ENCODE results near the gene CTNNA2.

CTNNA2 gene

GRCh38 chr2:80112790-80113189, 599.9 kb downstream of the CTNNA2 start:
- FAIRE-seq (no peak), DNase-seq (ENCODE audit: insufficient read length) (no peak)
- TF ChIP-seq TAF1 (IDR thresholded peaks at IDR 0.05; ENCODE audit: borderline replicate concordance, low read depth, low read length): no peak
- no peak for TF ChIP-seq POLR2A (IDR thresholded peaks at IDR 0.05; ENCODE audit: low read depth, low read length)
- no peak for TF ChIP-seq POLR2AphosphoS5 (IDR thresholded peaks at IDR 0.05; ENCODE audit: low read depth, low read length)

- TF ChIP-seq POLR2A (IDR thresholded peaks at IDR 0.05; ENCODE audit: low read depth, low read length) (no peak), POLR2AphosphoS5 (IDR thresholded peaks at IDR 0.05; ENCODE audit: low read depth, low read length) (no peak), TAF1 (IDR thresholded peaks at IDR 0.05; ENCODE audit: borderline replicate concordance, low read depth, low read length) (no peak)
- FAIRE-seq (no peak), DNase-seq (ENCODE audit: insufficient read length) (no peak)
These were observed 600.5 kb downstream of the CTNNA2 start for GRCh38 chr2:80113399-80113798.

- TF ChIP-seq POLR2A (IDR thresholded peaks at IDR 0.05; ENCODE audit: low read depth, low read length) (no peak), POLR2AphosphoS5 (IDR thresholded peaks at IDR 0.05; ENCODE audit: low read depth, low read length) (no peak), TAF1 (IDR thresholded peaks at IDR 0.05; ENCODE audit: borderline replicate concordance, low read depth, low read length) (no peak)
- FAIRE-seq (no peak), DNase-seq (ENCODE audit: insufficient read length) (no peak)
These were observed 602.0 kb downstream of the CTNNA2 start for GRCh38 chr2:80114812-80115211.

- no peak for TF ChIP-seq TAF1 (IDR thresholded peaks at IDR 0.05; ENCODE audit: borderline replicate concordance, low read depth, low read length)
- no peak for TF ChIP-seq POLR2A (IDR thresholded peaks at IDR 0.05; ENCODE audit: low read depth, low read length)
- TF ChIP-seq POLR2AphosphoS5 (IDR thresholded peaks at IDR 0.05; ENCODE audit: low read depth, low read length): no peak
- FAIRE-seq: no peak
- no peak for DNase-seq (ENCODE audit: insufficient read length)
These were observed 604.5 kb downstream of the CTNNA2 start for GRCh38 chr2:80117401-80117800.

- TF ChIP-seq POLR2AphosphoS5 (IDR thresholded peaks at IDR 0.05; ENCODE audit: low read depth, low read length) (no peak), POLR2A (IDR thresholded peaks at IDR 0.05; ENCODE audit: low read depth, low read length) (no peak), TAF1 (IDR thresholded peaks at IDR 0.05; ENCODE audit: borderline replicate concordance, low read depth, low read length) (no peak)
- FAIRE-seq (no peak), DNase-seq (ENCODE audit: insufficient read length) (no peak)
These were observed 608.0 kb downstream of the CTNNA2 start for GRCh38 chr2:80120866-80121265.

GRCh38 chr2:80122675-80123074, 609.8 kb downstream of the CTNNA2 start:
- no peak for TF ChIP-seq POLR2AphosphoS5 (IDR thresholded peaks at IDR 0.05; ENCODE audit: low read depth, low read length)
- TF ChIP-seq POLR2A (IDR thresholded peaks at IDR 0.05; ENCODE audit: low read depth, low read length): no peak
- TF ChIP-seq TAF1 (IDR thresholded peaks at IDR 0.05; ENCODE audit: borderline replicate concordance, low read depth, low read length): no peak
- FAIRE-seq (no peak), DNase-seq (ENCODE audit: insufficient read length) (no peak)

GRCh38 chr2:80126596-80127189, 613.8 kb downstream of the CTNNA2 start:
- DNase-seq (ENCODE audit: insufficient read length): no peak
- no peak for FAIRE-seq
- TF ChIP-seq POLR2A (IDR thresholded peaks at IDR 0.05; ENCODE audit: low read depth, low read length): no peak
- TF ChIP-seq POLR2AphosphoS5 (IDR thresholded peaks at IDR 0.05; ENCODE audit: low read depth, low read length): no peak
- no peak for TF ChIP-seq TAF1 (IDR thresholded peaks at IDR 0.05; ENCODE audit: borderline replicate concordance, low read depth, low read length)

GRCh38 chr2:80128080-80128479, 615.2 kb downstream of the CTNNA2 start:
- no peak for FAIRE-seq
- no peak for TF ChIP-seq POLR2AphosphoS5 (IDR thresholded peaks at IDR 0.05; ENCODE audit: low read depth, low read length)
- no peak for TF ChIP-seq TAF1 (IDR thresholded peaks at IDR 0.05; ENCODE audit: borderline replicate concordance, low read depth, low read length)
- TF ChIP-seq POLR2A (IDR thresholded peaks at IDR 0.05; ENCODE audit: low read depth, low read length): no peak
- DNase-seq (ENCODE audit: insufficient read length): no peak

GRCh38 chr2:80132281-80132680, 619.4 kb downstream of the CTNNA2 start:
- TF ChIP-seq POLR2AphosphoS5 (IDR thresholded peaks at IDR 0.05; ENCODE audit: low read depth, low read length) (no peak), POLR2A (IDR thresholded peaks at IDR 0.05; ENCODE audit: low read depth, low read length) (no peak), TAF1 (IDR thresholded peaks at IDR 0.05; ENCODE audit: borderline replicate concordance, low read depth, low read length) (no peak)
- FAIRE-seq: no peak

GRCh38 chr2:80135001-80135400, 622.1 kb downstream of the CTNNA2 start:
- no peak for FAIRE-seq
- no peak for DNase-seq (ENCODE audit: insufficient read length)
- TF ChIP-seq TAF1 (IDR thresholded peaks at IDR 0.05; ENCODE audit: borderline replicate concordance, low read depth, low read length): no peak
- no peak for TF ChIP-seq POLR2A (IDR thresholded peaks at IDR 0.05; ENCODE audit: low read depth, low read length)
- TF ChIP-seq POLR2AphosphoS5 (IDR thresholded peaks at IDR 0.05; ENCODE audit: low read depth, low read length): no peak

More at GRCh38 chr2:80132281-80132680, 619.4 kb downstream of the CTNNA2 start:
- no peak for DNase-seq (ENCODE audit: insufficient read length)

- DNase-seq (ENCODE audit: insufficient read length) (no peak), FAIRE-seq (no peak)
- TF ChIP-seq POLR2AphosphoS5 (IDR thresholded peaks at IDR 0.05; ENCODE audit: low read depth, low read length) (no peak), POLR2A (IDR thresholded peaks at IDR 0.05; ENCODE audit: low read depth, low read length) (no peak), TAF1 (IDR thresholded peaks at IDR 0.05; ENCODE audit: borderline replicate concordance, low read depth, low read length) (no peak)
These were observed 623.5 kb downstream of the CTNNA2 start for GRCh38 chr2:80136338-80136737.

- FAIRE-seq (no peak), DNase-seq (ENCODE audit: insufficient read length) (no peak)
- TF ChIP-seq TAF1 (IDR thresholded peaks at IDR 0.05; ENCODE audit: borderline replicate concordance, low read depth, low read length): no peak
- TF ChIP-seq POLR2A (IDR thresholded peaks at IDR 0.05; ENCODE audit: low read depth, low read length): no peak
- no peak for TF ChIP-seq POLR2AphosphoS5 (IDR thresholded peaks at IDR 0.05; ENCODE audit: low read depth, low read length)
These were observed 626.1 kb downstream of the CTNNA2 start for GRCh38 chr2:80139001-80139400.
